ENCODE data around the gene FAM90A26. TPM values are rescaled to one million over a fixed set of nuclear protein-coding genes. Genes with fewer than 3 reads are reported as not detected.
"Not testable (repeated sequence)": the region's sequence is repeated elsewhere in the genome, so short reads cannot be mapped to it uniquely, and the experiment has no call there.

FAM90A26 gene
- total RNA-seq, 6 experiments from 2014 or later: not detected

GRCh38 chr4:9153008-9153570, 17.1 kb upstream of the FAM90A26 start:
- H3K36me3 ChIP-seq; H3K27me3 ChIP-seq; H3K4me1 ChIP-seq; intact Hi-C loops (cut with DNase I); H3K9me3 ChIP-seq: not testable (repeated sequence)
- H3K27ac ChIP-seq: peak overlapping the region; percentile 38 to 54 (median 49)
- TF ChIP-seq POLR2A (IDR thresholded peaks at IDR 0.05): peak; percentile 52
- under 1% methylated on average over 37 of the region's 53 CpGs for WGBS (ENCODE audit: insufficient coverage, low coverage, low lambda C conversion rate, missing lambda C conversion rate)
- peak overlapping the region; percentile 72 to 83 (median 79) for H3K4me3 ChIP-seq
- ATAC-seq (peak; percentile 100), DNase-seq (peak; percentile 98 to 99 (median 99))

- H3K27ac ChIP-seq: peak overlapping the region; percentile 38 to 54 (median 49)
- intact Hi-C loops (cut with DNase I); DNase-seq; ATAC-seq; H3K27me3 ChIP-seq; H3K36me3 ChIP-seq; H3K9me3 ChIP-seq; H3K4me1 ChIP-seq: not testable (repeated sequence)
- peak overlapping the region; percentile 72 to 83 (median 79) for H3K4me3 ChIP-seq
- 90% methylated on average over 1 of the region's 27 CpGs for WGBS (ENCODE audit: insufficient coverage, low coverage, low lambda C conversion rate, missing lambda C conversion rate)
Observed at GRCh38 chr4:9153571-9154157, 16.5 kb upstream of the FAM90A26 start.

- not testable (repeated sequence) for ATAC-seq
Observed at GRCh38 chr4:9155101-9155886, 14.9 kb upstream of the FAM90A26 start.

GRCh38 chr4:9158392-9158791, 11.8 kb upstream of the FAM90A26 start:
- intact Hi-C loops (cut with DNase I); H3K4me3 ChIP-seq; DNase-seq; H3K9me3 ChIP-seq; ATAC-seq; H3K27me3 ChIP-seq; H3K36me3 ChIP-seq; H3K27ac ChIP-seq; H3K4me1 ChIP-seq: not testable (repeated sequence)
- no CpG with 5 or more reads among the region's 6 CpGs for WGBS (ENCODE audit: insufficient coverage, low coverage, low lambda C conversion rate, missing lambda C conversion rate)

More at GRCh38 chr4:9155101-9155886, 14.9 kb upstream of the FAM90A26 start:
- H3K27ac ChIP-seq; H3K27me3 ChIP-seq; H3K36me3 ChIP-seq; H3K4me1 ChIP-seq; DNase-seq; H3K9me3 ChIP-seq; H3K4me3 ChIP-seq; intact Hi-C loops (cut with DNase I): not testable (repeated sequence)
- WGBS (ENCODE audit: insufficient coverage, low coverage, low lambda C conversion rate, missing lambda C conversion rate): 94% methylated on average over 7 of the region's 12 CpGs

GRCh38 chr4:9160046-9160445, 10.2 kb upstream of the FAM90A26 start:
- DNase-seq; H3K27ac ChIP-seq; H3K27me3 ChIP-seq; H3K4me3 ChIP-seq; ATAC-seq; H3K4me1 ChIP-seq; H3K9me3 ChIP-seq; H3K36me3 ChIP-seq; intact Hi-C loops (cut with DNase I): not testable (repeated sequence)
- WGBS (ENCODE audit: insufficient coverage, low coverage, low lambda C conversion rate, missing lambda C conversion rate): no CpG with 5 or more reads among the region's 6 CpGs

GRCh38 chr4:9165990-9166389, 4.2 kb upstream of the FAM90A26 start:
- H3K27me3 ChIP-seq; H3K27ac ChIP-seq; DNase-seq; ATAC-seq; H3K4me1 ChIP-seq; H3K9me3 ChIP-seq; H3K4me3 ChIP-seq; intact Hi-C loops (cut with DNase I); H3K36me3 ChIP-seq: not testable (repeated sequence)
- WGBS (ENCODE audit: insufficient coverage, low coverage, low lambda C conversion rate, missing lambda C conversion rate): no CpG with 5 or more reads among the region's 8 CpGs

GRCh38 chr4:9210357-9210756, 40.1 kb downstream of the FAM90A26 start, which contains the start of gene USP17L10:
USP17L10 (plus strand) TSS chr4:9210657; CDS start chr4:9210657, 0 bp downstream.
- H3K9me3 ChIP-seq; H3K27ac ChIP-seq; H3K4me1 ChIP-seq; H3K27me3 ChIP-seq; H3K4me3 ChIP-seq; intact Hi-C loops (cut with DNase I); ATAC-seq; DNase-seq; H3K36me3 ChIP-seq: not testable (repeated sequence)
- no CpG with 5 or more reads among the region's 13 CpGs for WGBS (ENCODE audit: insufficient coverage, low coverage, low lambda C conversion rate, missing lambda C conversion rate)

GRCh38 chr4:9214701-9215100, 44.5 kb downstream of the FAM90A26 start:
- H3K36me3 ChIP-seq; H3K27me3 ChIP-seq; H3K4me1 ChIP-seq; H3K27ac ChIP-seq; H3K9me3 ChIP-seq; H3K4me3 ChIP-seq; ATAC-seq; intact Hi-C loops (cut with DNase I): not testable (repeated sequence)
- WGBS (ENCODE audit: insufficient coverage, low coverage, low lambda C conversion rate, missing lambda C conversion rate): 64% methylated on average over 13 of the region's 14 CpGs
- DNase-seq: peak in 2 of 3 donors; percentile 7 to 17

- H3K27me3 ChIP-seq; H3K4me3 ChIP-seq; ATAC-seq; H3K4me1 ChIP-seq; H3K9me3 ChIP-seq; DNase-seq; H3K27ac ChIP-seq; H3K36me3 ChIP-seq; intact Hi-C loops (cut with DNase I): not testable (repeated sequence)
- WGBS (ENCODE audit: insufficient coverage, low coverage, low lambda C conversion rate, missing lambda C conversion rate): no CpG with 5 or more reads among the region's 14 CpGs
Observed at GRCh38 chr4:9215105-9215504, 44.9 kb downstream of the FAM90A26 start, which contains the start of gene USP17L11. USP17L11 (plus strand) TSS chr4:9215405; CDS start chr4:9215405, 0 bp downstream.

GRCh38 chr4:9219852-9220251, 49.6 kb downstream of the FAM90A26 start, which contains the start of gene USP17L12:
USP17L12 (plus strand) TSS chr4:9220152; CDS start chr4:9220152, 0 bp downstream.
- H3K27me3 ChIP-seq; H3K36me3 ChIP-seq; DNase-seq; H3K9me3 ChIP-seq; H3K4me1 ChIP-seq; intact Hi-C loops (cut with DNase I); H3K4me3 ChIP-seq; H3K27ac ChIP-seq; ATAC-seq: not testable (repeated sequence)
- no CpG with 5 or more reads among the region's 13 CpGs for WGBS (ENCODE audit: insufficient coverage, low coverage, low lambda C conversion rate, missing lambda C conversion rate)

GRCh38 chr4:9224596-9224995, 54.4 kb downstream of the FAM90A26 start, which contains the start of gene USP17L13:
USP17L13 (plus strand) TSS chr4:9224896; CDS start chr4:9224896, 0 bp downstream.
- H3K27me3 ChIP-seq; H3K4me3 ChIP-seq; DNase-seq; H3K27ac ChIP-seq; ATAC-seq; intact Hi-C loops (cut with DNase I); H3K4me1 ChIP-seq; H3K9me3 ChIP-seq; H3K36me3 ChIP-seq: not testable (repeated sequence)
- WGBS (ENCODE audit: insufficient coverage, low coverage, low lambda C conversion rate, missing lambda C conversion rate): no CpG with 5 or more reads among the region's 14 CpGs
